GM06990 (cell line): ENCODE data around the gene ANKS1A.

ENCODE experiments used
- DNase-seq: peaks from one replicate; pipeline ENCODE4 v3.0.0-alpha.2; 2011; ENCODE audit not compliant: insufficient read length; ENCODE audit errors: extremely low read depth
- H3K27me3 ChIP-seq: replicated peaks from 2 replicates; pipeline ENCODE4 v1.6.0; 2011; ENCODE audit warnings: low read length; ENCODE audit not compliant: control insufficient read depth, insufficient read depth
- H3K36me3 ChIP-seq: 2 replicates; pipeline ENCODE4 v1.5.1; 2011; ENCODE audit warnings: low read length; ENCODE audit not compliant: control insufficient read depth, insufficient read depth
- H3K4me3 ChIP-seq: replicated peaks from 2 replicates; pipeline ENCODE4 v1.5.1; 2011; ENCODE audit warnings: low read depth, mild to moderate bottlenecking, control low read depth, low read length
- TF ChIP-seq, protein P1 (sequence below): IDR thresholded peaks from 2 replicates; pipeline ENCODE4 v1.5.1; 2011; ENCODE audit warnings: low read length, control low read depth, mild to moderate bottlenecking, inconsistent platforms; ENCODE audit not compliant: insufficient read depth, poor library complexity, severe bottlenecking

Gene ANKS1A

GRCh38 chr6:35088281-35089215, 199.5 kb downstream of the ANKS1A start:
- H3K36me3 ChIP-seq, result peaks cover 1% of the 10 kb centered on the region
- TF ChIP-seq, protein P1, sequence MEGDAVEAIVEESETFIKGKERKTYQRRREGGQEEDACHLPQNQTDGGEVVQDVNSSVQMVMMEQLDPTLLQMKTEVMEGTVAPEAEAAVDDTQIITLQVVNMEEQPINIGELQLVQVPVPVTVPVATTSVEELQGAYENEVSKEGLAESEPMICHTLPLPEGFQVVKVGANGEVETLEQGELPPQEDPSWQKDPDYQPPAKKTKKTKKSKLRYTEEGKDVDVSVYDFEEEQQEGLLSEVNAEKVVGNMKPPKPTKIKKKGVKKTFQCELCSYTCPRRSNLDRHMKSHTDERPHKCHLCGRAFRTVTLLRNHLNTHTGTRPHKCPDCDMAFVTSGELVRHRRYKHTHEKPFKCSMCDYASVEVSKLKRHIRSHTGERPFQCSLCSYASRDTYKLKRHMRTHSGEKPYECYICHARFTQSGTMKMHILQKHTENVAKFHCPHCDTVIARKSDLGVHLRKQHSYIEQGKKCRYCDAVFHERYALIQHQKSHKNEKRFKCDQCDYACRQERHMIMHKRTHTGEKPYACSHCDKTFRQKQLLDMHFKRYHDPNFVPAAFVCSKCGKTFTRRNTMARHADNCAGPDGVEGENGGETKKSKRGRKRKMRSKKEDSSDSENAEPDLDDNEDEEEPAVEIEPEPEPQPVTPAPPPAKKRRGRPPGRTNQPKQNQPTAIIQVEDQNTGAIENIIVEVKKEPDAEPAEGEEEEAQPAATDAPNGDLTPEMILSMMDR, result no peak
- no peak overlapping the region for H3K4me3 ChIP-seq
- DNase-seq, result no peak
- no peaks in the 10 kb centered on the region for H3K27me3 ChIP-seq

DNA sequence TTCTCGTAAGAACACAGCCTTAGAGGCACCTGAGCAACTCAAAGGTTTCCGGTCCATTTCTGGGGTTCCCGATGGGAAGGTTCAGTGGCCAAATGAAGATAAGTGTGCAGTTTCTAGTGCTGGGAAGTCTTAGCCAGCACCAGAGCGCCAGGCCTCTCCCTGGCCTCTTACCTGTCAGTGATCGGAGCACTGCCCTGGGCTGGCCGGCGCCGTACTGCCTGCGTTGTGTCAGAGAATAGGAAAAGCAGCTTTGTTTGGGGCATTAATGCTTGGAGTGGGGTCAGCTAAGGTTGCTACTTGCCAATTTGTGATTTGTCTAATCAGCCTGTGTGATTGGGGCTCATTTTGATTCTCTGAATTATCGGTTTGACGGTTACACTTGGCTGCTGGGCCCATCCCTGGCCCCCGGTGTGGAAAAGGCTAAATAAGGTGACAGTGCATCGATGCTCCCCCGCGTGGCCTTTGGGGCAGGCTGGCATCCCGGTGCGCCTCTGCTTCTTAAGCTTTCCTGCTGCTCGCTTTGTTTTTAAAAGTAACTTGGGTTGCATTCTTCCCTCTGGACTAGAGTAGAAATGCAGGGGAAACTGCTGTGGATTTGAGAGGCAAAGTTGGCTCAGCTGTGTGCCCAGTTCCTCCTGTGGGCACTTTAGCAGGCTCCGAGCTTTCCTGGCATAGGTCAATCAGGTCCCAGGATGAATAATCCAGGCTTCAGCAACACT, 200.3 kb downstream of the ANKS1A start:
- Histone ChIP-seq H3K4me3 (no peak overlapping the region), H3K27me3 (no peaks in the 10 kb centered on the region), H3K36me3 (peaks cover 1% of the 10 kb centered on the region)
- no peak for DNase-seq
- TF ChIP-seq, protein P1, result no peak

- TF ChIP-seq, protein P1, result no peak
- Histone ChIP-seq H3K4me3 (no peak overlapping the region), H3K27me3 (no peaks in the 10 kb centered on the region), H3K36me3 (peaks cover 1% of the 10 kb centered on the region)
- no peak for DNase-seq
Observed at GRCh38 chr6:35089935-35090505, 201.0 kb downstream of the ANKS1A start.

DNA sequence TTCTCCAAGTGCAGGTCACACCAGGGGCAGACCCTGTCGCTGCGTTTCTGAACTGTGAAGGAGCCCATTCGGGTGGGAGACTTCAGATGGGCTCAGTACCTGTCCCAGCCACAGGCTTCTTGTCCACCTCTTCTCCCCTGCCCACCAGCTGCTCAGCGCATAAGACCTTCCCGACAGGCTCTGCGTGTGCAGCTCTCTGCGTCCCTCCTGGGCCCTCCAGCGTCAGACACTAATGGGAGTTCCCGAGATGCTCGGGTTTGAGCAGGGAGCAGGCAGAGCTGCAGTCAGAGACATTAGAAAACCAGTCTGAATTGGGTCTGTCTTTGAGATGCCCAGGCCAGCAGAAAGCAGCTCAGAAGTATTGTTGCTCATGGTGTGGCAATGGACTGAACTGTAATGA, 201.7 kb downstream of the ANKS1A start:
- no peak for DNase-seq
- Histone ChIP-seq H3K36me3 (peaks cover 1% of the 10 kb centered on the region), H3K27me3 (no peaks in the 10 kb centered on the region), H3K4me3 (no peak overlapping the region)
- TF ChIP-seq, protein P1, result no peak

DNA sequence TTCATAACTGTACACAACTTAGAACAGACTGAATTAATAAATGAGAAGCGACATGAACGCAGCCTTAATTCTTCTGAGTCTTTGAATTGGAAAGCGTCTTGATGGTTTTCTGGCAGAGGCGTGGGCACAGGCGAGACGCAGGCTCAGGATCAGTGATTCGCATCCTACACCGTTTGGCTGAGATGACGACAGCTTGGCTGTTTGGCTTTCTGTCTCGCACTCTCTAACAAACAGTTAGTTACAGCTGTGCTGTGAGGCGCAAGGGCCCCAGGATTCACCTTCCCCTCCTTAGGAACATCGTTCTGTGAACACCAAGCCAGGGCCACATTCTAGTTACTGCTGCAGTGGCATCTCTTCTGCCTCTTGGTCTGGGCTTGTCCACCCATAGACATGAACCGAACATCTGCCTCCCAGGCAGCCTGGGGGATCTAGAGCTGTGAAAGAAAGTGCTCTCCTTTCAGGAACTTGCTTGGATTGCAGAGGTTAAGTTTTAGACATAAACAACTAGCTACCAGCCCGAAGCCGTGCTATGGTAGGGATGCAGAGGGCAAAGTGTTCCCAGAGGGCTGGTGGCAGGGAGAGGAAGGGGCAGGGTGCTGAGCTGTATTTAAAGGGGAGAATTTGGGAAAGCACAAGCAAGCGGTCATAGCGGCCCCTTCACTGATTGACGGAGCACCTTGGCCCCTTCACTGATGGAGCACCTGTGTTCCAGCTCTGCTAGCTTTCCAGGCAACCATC, 202.5 kb downstream of the ANKS1A start:
- no peak for DNase-seq
- H3K4me3 ChIP-seq, result no peak overlapping the region
- H3K36me3 ChIP-seq, result peaks cover 1% of the 10 kb centered on the region
- H3K27me3 ChIP-seq, result no peaks in the 10 kb centered on the region
- TF ChIP-seq, protein P1, result no peak
